Measurements from ENCODE around the gene TOMM6.

TOMM6 gene

DNA sequence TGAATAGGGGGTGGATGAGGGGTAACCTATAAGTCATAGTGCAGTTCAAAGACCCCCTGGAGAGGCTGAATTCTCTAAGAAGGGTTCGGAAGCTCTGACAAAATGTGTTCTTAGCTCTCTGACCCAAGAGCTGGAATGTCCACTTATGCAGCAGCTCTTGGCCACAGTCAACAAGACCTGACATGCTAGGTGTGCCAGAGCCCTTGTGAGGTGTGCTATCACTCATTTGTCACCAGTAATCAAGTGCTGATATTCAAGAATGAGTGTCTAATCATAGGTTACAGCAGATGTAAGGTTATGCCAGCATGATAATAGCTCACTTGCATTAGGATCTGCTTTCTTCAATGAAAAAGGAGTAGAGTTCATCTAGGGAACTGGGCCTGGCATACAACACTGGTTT, 28.1 kb downstream of the TOMM6 start:
- Mint-ChIP-seq H3K36me3 (ENCODE audit: low read depth) (peaks cover 6% of the 10 kb centered on the region), H3K27ac (no peak overlapping the region), H3K4me1 (no peaks in the 10 kb centered on the region), H3K4me3 (no peak overlapping the region), H3K27me3 (ENCODE audit: low read depth, poor library complexity) (no peaks in the 10 kb centered on the region), H3K9me3 (no peaks in the 10 kb centered on the region)
- TF ChIP-seq, protein P1, sequence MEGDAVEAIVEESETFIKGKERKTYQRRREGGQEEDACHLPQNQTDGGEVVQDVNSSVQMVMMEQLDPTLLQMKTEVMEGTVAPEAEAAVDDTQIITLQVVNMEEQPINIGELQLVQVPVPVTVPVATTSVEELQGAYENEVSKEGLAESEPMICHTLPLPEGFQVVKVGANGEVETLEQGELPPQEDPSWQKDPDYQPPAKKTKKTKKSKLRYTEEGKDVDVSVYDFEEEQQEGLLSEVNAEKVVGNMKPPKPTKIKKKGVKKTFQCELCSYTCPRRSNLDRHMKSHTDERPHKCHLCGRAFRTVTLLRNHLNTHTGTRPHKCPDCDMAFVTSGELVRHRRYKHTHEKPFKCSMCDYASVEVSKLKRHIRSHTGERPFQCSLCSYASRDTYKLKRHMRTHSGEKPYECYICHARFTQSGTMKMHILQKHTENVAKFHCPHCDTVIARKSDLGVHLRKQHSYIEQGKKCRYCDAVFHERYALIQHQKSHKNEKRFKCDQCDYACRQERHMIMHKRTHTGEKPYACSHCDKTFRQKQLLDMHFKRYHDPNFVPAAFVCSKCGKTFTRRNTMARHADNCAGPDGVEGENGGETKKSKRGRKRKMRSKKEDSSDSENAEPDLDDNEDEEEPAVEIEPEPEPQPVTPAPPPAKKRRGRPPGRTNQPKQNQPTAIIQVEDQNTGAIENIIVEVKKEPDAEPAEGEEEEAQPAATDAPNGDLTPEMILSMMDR (IDR thresholded peaks at IDR 0.05), result no peak
- no peak for DNase-seq

DNA sequence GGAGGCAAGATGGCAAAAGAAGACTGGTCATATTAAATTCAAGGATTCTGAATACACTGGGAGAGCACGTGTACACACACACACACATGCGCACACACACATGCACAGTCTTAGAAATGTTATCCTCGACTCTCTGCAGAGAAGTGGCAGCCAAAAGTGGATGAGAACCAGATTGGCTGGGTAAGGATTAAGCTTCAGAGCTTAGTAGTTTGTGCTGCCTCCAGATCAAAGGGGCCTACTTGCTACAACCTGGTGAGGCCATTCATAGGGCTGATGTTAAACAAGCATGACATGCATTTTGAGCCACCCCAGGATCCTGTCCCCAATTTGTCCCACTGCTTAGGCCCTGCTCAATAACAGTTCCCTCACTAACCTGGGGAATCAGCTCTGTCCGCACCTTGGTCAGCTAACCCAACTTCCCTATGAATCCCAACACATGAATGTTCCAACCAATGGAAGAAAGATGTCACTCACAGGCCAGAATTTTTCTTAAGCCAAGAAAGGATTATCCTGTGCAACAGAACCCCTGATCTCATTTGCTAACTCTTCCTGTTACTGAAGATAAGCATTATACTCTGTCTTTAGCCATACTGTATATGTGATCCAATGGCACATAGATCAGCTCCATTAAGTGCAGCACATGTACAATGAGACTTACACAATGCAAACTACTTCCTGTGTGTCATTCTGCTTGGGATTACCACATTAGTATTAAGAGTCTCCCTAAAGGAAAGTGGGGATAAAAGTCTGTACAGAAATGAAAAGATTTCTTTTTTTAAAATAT, 31.0 kb downstream of the TOMM6 start:
- Mint-ChIP-seq H3K27me3 (ENCODE audit: low read depth, poor library complexity) (no peaks in the 10 kb centered on the region), H3K4me1 (peaks cover 10% of the 10 kb centered on the region), H3K9me3 (no peaks in the 10 kb centered on the region), H3K27ac (peak overlapping the region; percentile 66), H3K4me3 (no peak overlapping the region), H3K36me3 (ENCODE audit: low read depth) (peaks cover 20% of the 10 kb centered on the region)
- TF ChIP-seq, protein P1 (IDR thresholded peaks at IDR 0.05), result no peak
- DNase-seq, result no peak

DNA sequence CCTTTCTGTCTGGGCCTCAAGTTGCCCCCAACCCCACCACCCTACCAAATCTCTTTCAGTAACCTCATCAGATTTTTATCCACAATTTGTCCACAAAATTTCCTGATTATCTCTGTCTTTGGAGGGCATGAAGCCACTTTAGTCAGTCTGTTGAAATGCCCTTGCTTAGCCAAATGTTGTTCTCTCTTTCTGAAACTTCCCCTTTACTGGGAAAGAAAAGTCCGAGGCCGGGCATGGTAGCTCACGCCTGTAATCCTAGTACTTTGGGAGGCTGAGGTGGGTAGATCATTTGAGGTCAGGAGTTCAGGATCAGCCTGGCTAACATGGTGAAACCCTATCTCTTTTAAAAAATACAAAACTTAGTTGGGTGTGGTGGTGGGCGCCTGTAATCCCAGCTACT, 33.8 kb downstream of the TOMM6 start:
- no peak overlapping the region for H3K4me3 Mint-ChIP-seq
- H3K4me1 Mint-ChIP-seq, result peaks cover 15% of the 10 kb centered on the region
- no peaks in the 10 kb centered on the region for H3K27me3 Mint-ChIP-seq (ENCODE audit: low read depth, poor library complexity)
- H3K36me3 Mint-ChIP-seq (ENCODE audit: low read depth), result peaks cover 15% of the 10 kb centered on the region
- TF ChIP-seq, protein P1 (IDR thresholded peaks at IDR 0.05), result no peak
- H3K27ac Mint-ChIP-seq, result peak overlapping the region; percentile 42
- no peaks in the 10 kb centered on the region for H3K9me3 Mint-ChIP-seq
- no peak for DNase-seq

DNA sequence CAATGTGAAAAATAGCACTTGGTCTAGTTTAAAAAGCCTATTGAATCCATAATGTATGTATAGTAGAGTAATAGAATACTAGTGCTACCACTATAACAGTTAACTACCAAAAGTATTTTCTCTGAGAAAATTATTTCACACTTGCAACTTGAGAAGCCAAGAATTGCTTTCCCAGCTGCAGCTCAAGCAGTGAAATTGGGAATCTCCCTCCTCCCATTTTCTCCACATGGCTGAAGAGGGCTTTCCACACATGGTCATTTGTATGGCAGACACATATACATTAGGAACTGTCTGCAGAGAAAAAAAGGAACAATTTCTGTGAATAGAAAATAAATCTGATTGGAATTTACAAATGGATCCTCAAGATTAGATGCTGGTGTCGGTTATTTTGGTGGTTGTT, 34.5 kb downstream of the TOMM6 start:
- H3K27me3 Mint-ChIP-seq (ENCODE audit: low read depth, poor library complexity), result no peaks in the 10 kb centered on the region
- peaks cover 15% of the 10 kb centered on the region for H3K36me3 Mint-ChIP-seq (ENCODE audit: low read depth)
- TF ChIP-seq, protein P1 (IDR thresholded peaks at IDR 0.05), result no peak
- peak overlapping the region; percentile 95 for H3K27ac Mint-ChIP-seq
- no peaks in the 10 kb centered on the region for H3K9me3 Mint-ChIP-seq
- H3K4me1 Mint-ChIP-seq, result peaks cover 15% of the 10 kb centered on the region
- H3K4me3 Mint-ChIP-seq, result no peak overlapping the region
- no peak for DNase-seq

DNA sequence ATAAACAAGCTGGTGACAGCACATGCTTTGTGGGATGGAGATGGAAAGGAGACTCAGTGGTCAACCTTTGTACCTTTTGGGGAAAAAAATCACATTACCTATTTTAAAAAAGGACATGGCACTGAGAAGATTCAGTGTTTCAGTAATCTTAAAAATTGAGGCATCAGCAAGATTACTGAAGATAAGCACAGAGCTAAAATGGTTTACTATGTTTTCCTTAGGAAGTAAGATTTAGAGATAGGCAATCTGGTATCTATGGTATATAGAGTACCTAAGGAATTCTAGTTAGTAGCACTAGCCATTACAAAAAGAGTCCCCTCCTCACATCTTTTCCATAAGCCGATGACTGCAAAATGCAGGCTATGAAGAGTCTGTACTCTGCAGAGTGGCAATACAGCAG, 35.7 kb downstream of the TOMM6 start:
- H3K9me3 Mint-ChIP-seq, result no peaks in the 10 kb centered on the region
- TF ChIP-seq, protein P1 (IDR thresholded peaks at IDR 0.05), result no peak
- no peak overlapping the region for H3K27ac Mint-ChIP-seq
- H3K4me1 Mint-ChIP-seq, result peaks cover 15% of the 10 kb centered on the region
- no peaks in the 10 kb centered on the region for H3K27me3 Mint-ChIP-seq (ENCODE audit: low read depth, poor library complexity)
- H3K4me3 Mint-ChIP-seq, result no peak overlapping the region
- no peak for DNase-seq
- peaks cover 15% of the 10 kb centered on the region for H3K36me3 Mint-ChIP-seq (ENCODE audit: low read depth)

All from nephron progenitor cell (in vitro differentiated cells).